Smooth muscle cell (in vitro differentiated cells): ENCODE results near the gene FGD5. TPM values are rescaled to one million over a fixed set of nuclear protein-coding genes. Genes with fewer than 3 reads are reported as not detected.

Source experiments
- DNase-seq: peaks from one replicate; lab custom pipeline; 2025; ENCODE audit not compliant: unreplicated experiment; lab: John Stamatoyannopoulos, UW
- H2AFZ ChIP-seq: fragments of 200-600 bp; sonication (generic); 2 replicates; pipeline ENCODE4 v1.6.0; 2016; ENCODE audit warnings: antibody characterized with exemption, low read depth, mild to moderate bottlenecking
- H3F3A ChIP-seq: fragments of 200-600 bp; sonication (generic); 2 replicates; pipeline ENCODE4 v1.6.0; 2017; ENCODE audit warnings: antibody characterized with exemption, low read depth
- H3K27ac ChIP-seq: fragments of 200-600 bp; sonication (generic); 2 replicates; pipeline ENCODE4 v1.5.1; 2016; ENCODE audit warnings: low read depth, mild to moderate bottlenecking
- H3K27me3 ChIP-seq: fragments of 200-600 bp; sonication (generic); 2 replicates; pipeline ENCODE4 v1.6.1; 2016; ENCODE audit warnings: low read depth, mild to moderate bottlenecking
- H3K36me3 ChIP-seq: fragments of 200-600 bp; sonication (generic); 2 replicates; pipeline ENCODE4 v1.5.1; 2016; ENCODE audit warnings: low read depth
- H3K4me1 ChIP-seq: fragments of 200-600 bp; sonication (generic); 2 replicates; pipeline ENCODE4 v1.5.1; 2016; ENCODE audit warnings: low read depth
- H3K4me2 ChIP-seq: fragments of 200-600 bp; sonication (generic); 2 replicates; pipeline ENCODE4 v1.6.0; 2016; ENCODE audit warnings: mild to moderate bottlenecking
- H3K4me3 ChIP-seq: fragments of 200-600 bp; sonication (generic); 2 replicates; pipeline ENCODE4 v1.5.1; 2016; ENCODE audit warnings: mild to moderate bottlenecking
- H3K79me2 ChIP-seq: fragments of 200-600 bp; sonication (generic); 2 replicates; pipeline ENCODE4 v1.6.0; 2016; ENCODE audit warnings: low read depth, mild to moderate bottlenecking
- H3K9ac ChIP-seq: fragments of 200-600 bp; sonication (generic); 2 replicates; pipeline ENCODE4 v1.6.0; 2016; ENCODE audit warnings: low read depth
- H3K9me3 ChIP-seq: fragments of 200-600 bp; sonication (generic); replicated peaks from 2 replicates; pipeline ENCODE4 v1.5.1; 2016; ENCODE audit warnings: low read depth
- H4K20me1 ChIP-seq: fragments of 200-600 bp; sonication (generic); 2 replicates; pipeline ENCODE4 v1.6.0; 2016; ENCODE audit warnings: low read depth
- WGBS: methylation state at CpG from one replicate; pipeline ENCODE4 v1.1.7; 2016; ENCODE audit warnings: low lambda C conversion rate; 5-methylcytosine and 5-hydroxymethylcytosine counted together
- polyA plus RNA-seq: library from polyadenylated mRNA; unstranded; fragments of >200 nt; fragmentation: Nextera tagmentation; extraction: Ambion mirVana; gene quantifications from 2 replicates; pipeline ENCODE4 v1.2.1, GENCODE V29; 2016
- total RNA-seq: library from RNA; depleted of rRNA; stranded (reverse); fragments of >200 nt; gene quantifications from 2 replicates; pipeline ENCODE4 v1.2.3, GENCODE V29; 2014
- TF ChIP-seq, protein P1 (sequence below): fragments of 200-600 bp; sonication (generic); IDR thresholded peaks from 2 replicates; pipeline ENCODE4 v1.5.1; 2017; ENCODE audit warnings: borderline replicate concordance, mild to moderate bottlenecking, antibody characterized with exemption; ENCODE audit not compliant: insufficient read depth, poor library complexity, severe bottlenecking

FGD5 gene
- total and polyA plus RNA-seq, 2 experiments from 2014 or later = 0.63 to 0.71 TPM

DNA sequence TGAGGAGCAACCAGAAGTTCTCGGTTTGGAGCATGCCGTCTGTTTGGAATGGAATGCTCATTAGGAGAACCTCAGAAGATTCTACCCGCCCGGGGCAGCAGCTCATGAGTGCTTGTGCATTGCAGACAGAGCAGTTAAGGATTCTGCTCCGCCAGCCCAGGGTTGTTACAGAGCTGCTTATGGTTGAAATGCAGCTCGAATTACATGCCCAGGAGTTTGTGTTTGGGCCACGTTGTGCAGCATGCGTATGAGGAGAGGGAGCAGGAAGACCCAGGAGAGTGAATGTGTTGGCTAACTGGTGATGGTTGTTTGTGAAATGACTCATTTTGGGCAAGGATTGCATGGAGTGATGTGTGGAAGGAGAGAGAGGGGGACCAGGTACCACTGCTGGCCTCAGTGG, 9.0 kb downstream of the FGD5 start:
- no peaks in the 10 kb centered on the region for H3F3A ChIP-seq
- H4K20me1 ChIP-seq = no peaks in the 10 kb centered on the region
- no peak overlapping the region for H3K27ac ChIP-seq
- H3K4me2 ChIP-seq = no peak overlapping the region
- no peak overlapping the region for H2AFZ ChIP-seq
- WGBS = 49% methylated on average over 8 of the region's 8 CpGs
- DNase-seq = no peak
- H3K36me3 ChIP-seq = no peaks in the 10 kb centered on the region
- H3K9me3 ChIP-seq = no peaks in the 10 kb centered on the region
- TF ChIP-seq, protein P1, sequence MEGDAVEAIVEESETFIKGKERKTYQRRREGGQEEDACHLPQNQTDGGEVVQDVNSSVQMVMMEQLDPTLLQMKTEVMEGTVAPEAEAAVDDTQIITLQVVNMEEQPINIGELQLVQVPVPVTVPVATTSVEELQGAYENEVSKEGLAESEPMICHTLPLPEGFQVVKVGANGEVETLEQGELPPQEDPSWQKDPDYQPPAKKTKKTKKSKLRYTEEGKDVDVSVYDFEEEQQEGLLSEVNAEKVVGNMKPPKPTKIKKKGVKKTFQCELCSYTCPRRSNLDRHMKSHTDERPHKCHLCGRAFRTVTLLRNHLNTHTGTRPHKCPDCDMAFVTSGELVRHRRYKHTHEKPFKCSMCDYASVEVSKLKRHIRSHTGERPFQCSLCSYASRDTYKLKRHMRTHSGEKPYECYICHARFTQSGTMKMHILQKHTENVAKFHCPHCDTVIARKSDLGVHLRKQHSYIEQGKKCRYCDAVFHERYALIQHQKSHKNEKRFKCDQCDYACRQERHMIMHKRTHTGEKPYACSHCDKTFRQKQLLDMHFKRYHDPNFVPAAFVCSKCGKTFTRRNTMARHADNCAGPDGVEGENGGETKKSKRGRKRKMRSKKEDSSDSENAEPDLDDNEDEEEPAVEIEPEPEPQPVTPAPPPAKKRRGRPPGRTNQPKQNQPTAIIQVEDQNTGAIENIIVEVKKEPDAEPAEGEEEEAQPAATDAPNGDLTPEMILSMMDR = no peak
- H3K9ac ChIP-seq = no peak overlapping the region
- H3K4me3 ChIP-seq = no peak overlapping the region
- H3K27me3 ChIP-seq = peaks cover 9% of the 10 kb centered on the region
- H3K79me2 ChIP-seq = no peaks in the 10 kb centered on the region
- no peaks in the 10 kb centered on the region for H3K4me1 ChIP-seq

DNA sequence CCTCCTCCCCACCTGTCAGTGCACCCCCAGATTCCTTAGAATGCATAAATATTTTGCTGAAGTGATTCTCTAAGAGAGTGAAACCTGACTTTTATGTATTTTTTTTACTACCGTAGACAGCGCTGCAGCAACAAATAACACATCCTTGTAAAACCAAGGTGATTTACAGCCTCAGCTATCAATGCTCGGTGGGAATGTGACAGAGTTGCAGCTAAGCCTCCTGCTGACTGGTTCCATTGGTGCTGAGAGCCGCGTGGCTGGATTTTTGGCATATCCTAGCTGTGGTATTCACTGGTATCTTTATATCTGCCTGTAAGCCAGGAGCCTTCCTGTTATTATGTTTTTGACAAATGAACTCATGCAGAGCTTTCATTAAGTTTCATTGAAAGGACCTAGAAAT, 11.0 kb downstream of the FGD5 start:
- no peaks in the 10 kb centered on the region for H3F3A ChIP-seq
- H3K27ac ChIP-seq = no peak overlapping the region
- no peak overlapping the region for H3K4me2 ChIP-seq
- no peaks in the 10 kb centered on the region for H3K9me3 ChIP-seq
- no peaks in the 10 kb centered on the region for H4K20me1 ChIP-seq
- no peaks in the 10 kb centered on the region for H3K36me3 ChIP-seq
- no peaks in the 10 kb centered on the region for H3K4me1 ChIP-seq
- DNase-seq = no peak
- H2AFZ ChIP-seq = no peak overlapping the region
- H3K4me3 ChIP-seq = no peak overlapping the region
- no peak overlapping the region for H3K9ac ChIP-seq
- peaks cover 9% of the 10 kb centered on the region for H3K27me3 ChIP-seq
- H3K79me2 ChIP-seq = no peaks in the 10 kb centered on the region
- TF ChIP-seq, protein P1 = no peak
- WGBS = 28% methylated on average over 5 of the region's 5 CpGs

DNA sequence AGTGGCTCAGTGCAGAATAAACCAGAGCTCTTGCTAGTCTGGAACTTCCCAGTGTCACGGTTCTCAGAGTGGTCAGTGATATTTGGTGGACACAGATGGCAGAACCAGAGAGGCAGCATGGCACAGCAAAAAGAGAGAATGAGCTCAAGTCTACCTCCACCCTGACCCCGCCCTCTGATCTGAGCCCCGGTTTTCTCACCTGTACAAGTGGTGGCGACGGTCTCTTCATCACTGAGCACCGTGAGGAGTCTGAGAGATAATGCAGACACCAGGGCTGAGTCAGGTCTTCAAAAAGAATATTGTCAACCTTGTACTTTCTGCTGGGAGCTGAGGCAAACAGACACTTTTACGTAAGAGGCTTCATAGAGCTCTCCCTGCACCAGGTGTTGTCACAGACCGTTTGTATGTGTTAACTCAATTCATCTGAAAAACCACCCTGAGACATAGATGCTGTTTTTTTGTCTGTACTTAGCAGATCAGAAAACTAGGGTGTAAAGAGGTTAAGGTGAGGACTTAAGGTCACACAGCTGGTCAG, 13.2 kb downstream of the FGD5 start:
- no peak for DNase-seq
- Histone ChIP-seq H3K4me3 (no peak overlapping the region), H3K4me2 (no peak overlapping the region), H3K36me3 (no peaks in the 10 kb centered on the region), H3K9ac (no peak overlapping the region), H2AFZ (no peak overlapping the region), H3K27me3 (peaks cover 9% of the 10 kb centered on the region), H3K4me1 (peaks cover under 1% of the 10 kb centered on the region), H3K27ac (no peak overlapping the region), H4K20me1 (no peaks in the 10 kb centered on the region), H3F3A (no peaks in the 10 kb centered on the region), H3K79me2 (no peaks in the 10 kb centered on the region), H3K9me3 (no peaks in the 10 kb centered on the region)
- TF ChIP-seq, protein P1 = no peak
- WGBS = 84% methylated on average over 8 of the region's 8 CpGs
